CD4-positive, alpha-beta T cell treated with Interferon gamma for 1 hour (primary cell): Measurements from ENCODE around the gene JMY.
"Not testable (repeated sequence)": the region's sequence is repeated elsewhere in the genome, so short reads cannot be mapped to it uniquely, and the experiment has no call there.

ENCODE experiments used
- DNase-seq: peaks from one replicate; pipeline ENCODE4 v3.0.0-alpha.2; 2020

The JMY gene

GRCh38 chr5:79236970-79237739 is 1.2 kb downstream of the JMY start:
- DNase-seq: peak; percentile 11

- no peak for DNase-seq
Measured at GRCh38 chr5:79237740-79238560, 2.0 kb downstream of the JMY start.

GRCh38 chr5:79240561-79240960 is 4.6 kb downstream of the JMY start:
- no peak for DNase-seq

GRCh38 chr5:79241535-79241979 is 5.6 kb downstream of the JMY start:
- DNase-seq: no peak

- no peak for DNase-seq
Measured at GRCh38 chr5:79242242-79243039, 6.5 kb downstream of the JMY start.

GRCh38 chr5:79243224-79243623 is 7.3 kb downstream of the JMY start:
- DNase-seq: no peak

GRCh38 chr5:79254067-79254466 is 18.1 kb downstream of the JMY start:
- DNase-seq: not testable (repeated sequence)

- no peak for DNase-seq
Measured at GRCh38 chr5:79255786-79256557, 20.0 kb downstream of the JMY start.

GRCh38 chr5:79256563-79256962 is 20.6 kb downstream of the JMY start:
- no peak for DNase-seq

- no peak for DNase-seq
Measured at GRCh38 chr5:79257314-79257713, 21.4 kb downstream of the JMY start.

GRCh38 chr5:79258801-79259200 is 22.9 kb downstream of the JMY start:
- DNase-seq: no peak

GRCh38 chr5:79259383-79259782 is 23.5 kb downstream of the JMY start:
- no peak for DNase-seq

- no peak for DNase-seq
Measured at GRCh38 chr5:79259810-79260209, 23.9 kb downstream of the JMY start.

GRCh38 chr5:79261897-79262296 is 26.0 kb downstream of the JMY start:
- DNase-seq: no peak

GRCh38 chr5:79263290-79263689 is 27.4 kb downstream of the JMY start:
- DNase-seq: no peak

GRCh38 chr5:79267180-79267579 is 31.2 kb downstream of the JMY start:
- no peak for DNase-seq

- no peak for DNase-seq
Measured at GRCh38 chr5:79269733-79270166, 33.8 kb downstream of the JMY start.

- no peak for DNase-seq
Measured at GRCh38 chr5:79273341-79273740, 37.4 kb downstream of the JMY start.

GRCh38 chr5:79284846-79285245 is 48.9 kb downstream of the JMY start:
- no peak for DNase-seq

GRCh38 chr5:79285285-79285684 is 49.4 kb downstream of the JMY start:
- DNase-seq: no peak

GRCh38 chr5:79285833-79286232 is 49.9 kb downstream of the JMY start:
- no peak for DNase-seq

GRCh38 chr5:79287380-79287779 is 51.4 kb downstream of the JMY start:
- DNase-seq: no peak
